HG03342 (cell line): ENCODE data around the gene MCTP1.

Experiments used
- ATAC-seq: cut with Tn5 transposase; IDR thresholded peaks from one replicate; pipeline ENCODE4 v1.9.1; 2021; ENCODE audit warnings: mild to moderate bottlenecking, moderate library complexity; ENCODE audit not compliant: unreplicated experiment

The MCTP1 gene

GRCh38 chr5:94782383-94782782 is 502.5 kb downstream of the MCTP1 start:
- no peak for ATAC-seq

GRCh38 chr5:94779684-94780083 is 505.2 kb downstream of the MCTP1 start:
- ATAC-seq: no peak

GRCh38 chr5:94778732-94779131 is 506.2 kb downstream of the MCTP1 start:
- no peak for ATAC-seq

GRCh38 chr5:94778299-94778698 is 506.6 kb downstream of the MCTP1 start:
- no peak for ATAC-seq

- no peak for ATAC-seq
Measured at GRCh38 chr5:94777056-94777880, 507.6 kb downstream of the MCTP1 start.

GRCh38 chr5:94776167-94776566 is 508.7 kb downstream of the MCTP1 start:
- ATAC-seq: no peak

- ATAC-seq: no peak
Measured at GRCh38 chr5:94775088-94775487, 509.8 kb downstream of the MCTP1 start.

GRCh38 chr5:94771742-94772141 is 513.2 kb downstream of the MCTP1 start:
- no peak for ATAC-seq

- no peak for ATAC-seq
Measured at GRCh38 chr5:94769996-94770395, 514.9 kb downstream of the MCTP1 start.

GRCh38 chr5:94761786-94762185 is 523.1 kb downstream of the MCTP1 start:
- ATAC-seq: no peak

- ATAC-seq: no peak
Measured at GRCh38 chr5:94761055-94761454, 523.8 kb downstream of the MCTP1 start.

GRCh38 chr5:94759961-94760360 is 524.9 kb downstream of the MCTP1 start:
- ATAC-seq: no peak

GRCh38 chr5:94759022-94759421 is 525.9 kb downstream of the MCTP1 start:
- ATAC-seq: no peak

- no peak for ATAC-seq
Measured at GRCh38 chr5:94754824-94755223, 530.1 kb downstream of the MCTP1 start.

- no peak for ATAC-seq
Measured at GRCh38 chr5:94751460-94751859, 533.4 kb downstream of the MCTP1 start.

GRCh38 chr5:94750681-94751080 is 534.2 kb downstream of the MCTP1 start:
- ATAC-seq: no peak

GRCh38 chr5:94749042-94749441 is 535.9 kb downstream of the MCTP1 start:
- ATAC-seq: no peak

GRCh38 chr5:94748212-94748611 is 536.7 kb downstream of the MCTP1 start:
- no peak for ATAC-seq

GRCh38 chr5:94747371-94747770 is 537.5 kb downstream of the MCTP1 start:
- no peak for ATAC-seq

GRCh38 chr5:94746731-94747124 is 538.2 kb downstream of the MCTP1 start:
- ATAC-seq: peak; percentile 59

- peak; percentile 69 for ATAC-seq
Measured at GRCh38 chr5:94745786-94746730, 538.8 kb downstream of the MCTP1 start.

GRCh38 chr5:94744906-94745305 is 540.0 kb downstream of the MCTP1 start:
- no peak for ATAC-seq
